NCI-H1930 (cell line): ENCODE results near the gene FFAR2.

Experiments
- DNase-seq, 2 experiments: peaks; one replicate each; lab custom pipeline; 2025; lab: John Stamatoyannopoulos, UW

Gene FFAR2

DNA sequence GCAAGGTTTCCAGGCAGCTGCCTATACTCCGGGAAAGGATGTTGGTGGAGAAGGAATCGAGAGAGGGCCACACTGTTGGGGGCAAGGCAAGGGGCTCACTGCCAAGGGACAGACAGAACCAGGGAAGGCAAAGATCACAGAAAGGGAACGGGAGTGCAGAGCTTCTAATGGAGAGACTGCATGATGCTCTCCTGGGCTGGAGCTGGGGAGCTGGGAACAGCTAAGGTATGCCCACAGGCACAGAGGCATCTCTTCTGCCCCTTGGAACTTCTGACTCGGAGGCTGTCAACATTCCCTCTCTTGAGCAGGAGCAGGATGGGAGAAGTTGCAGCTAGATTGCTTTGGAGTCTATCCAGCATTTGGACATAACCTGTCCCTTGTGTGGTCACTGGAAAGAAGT lies 22.4 kb upstream of the FFAR2 start:
- no peak for DNase-seq

- no peak for DNase-seq
These were observed 20.9 kb upstream of the FFAR2 start for GRCh38 chr19:35427187-35427586.

- no peak for DNase-seq
These were observed 18.2 kb upstream of the FFAR2 start for GRCh38 chr19:35429698-35430408.

- DNase-seq, result no peak
These were observed 17.5 kb upstream of the FFAR2 start for GRCh38 chr19:35430409-35431144.

- DNase-seq, result no peak
These were observed 16.8 kb upstream of the FFAR2 start for GRCh38 chr19:35431145-35431807.

DNA sequence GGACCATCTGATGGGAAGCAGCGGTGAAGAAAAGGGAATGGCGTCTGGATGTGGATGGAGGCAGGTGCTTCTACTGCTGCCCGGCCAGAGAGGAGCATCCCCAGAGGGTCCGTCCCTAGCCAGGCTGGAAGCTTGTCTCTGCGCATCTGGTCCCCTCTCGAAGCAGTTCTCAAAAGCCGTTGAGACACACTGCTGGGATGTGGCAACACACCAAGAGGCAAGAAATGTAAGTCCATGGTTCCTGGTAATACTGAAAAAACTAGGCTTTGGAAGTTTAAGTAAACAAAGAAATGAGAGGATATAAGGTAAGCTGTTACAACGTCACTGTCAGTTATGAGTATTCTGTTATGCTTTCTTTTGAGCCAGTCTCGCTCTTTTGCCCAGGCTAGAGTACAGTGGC lies 15.1 kb upstream of the FFAR2 start:
- DNase-seq, result no peak

DNA sequence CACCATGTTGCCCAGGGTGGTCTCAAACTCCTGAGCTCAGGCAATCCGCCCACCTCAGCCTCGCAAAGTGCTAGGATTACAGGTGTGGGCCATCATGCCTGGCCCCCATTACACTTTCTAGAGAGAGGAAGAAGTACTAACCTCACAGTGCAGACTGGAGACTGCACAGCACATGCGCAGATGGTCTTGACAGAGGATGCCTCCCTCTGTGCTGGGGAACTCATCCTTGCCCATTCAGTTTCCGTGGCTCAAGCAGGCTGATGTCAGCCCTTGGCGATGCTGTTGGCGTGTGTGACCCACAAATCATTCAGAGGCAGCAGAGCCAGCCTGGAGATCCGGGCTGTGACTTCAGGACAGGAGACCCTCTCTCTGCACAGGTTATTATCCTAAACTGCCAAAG lies 14.6 kb upstream of the FFAR2 start:
- no peak for DNase-seq

DNA sequence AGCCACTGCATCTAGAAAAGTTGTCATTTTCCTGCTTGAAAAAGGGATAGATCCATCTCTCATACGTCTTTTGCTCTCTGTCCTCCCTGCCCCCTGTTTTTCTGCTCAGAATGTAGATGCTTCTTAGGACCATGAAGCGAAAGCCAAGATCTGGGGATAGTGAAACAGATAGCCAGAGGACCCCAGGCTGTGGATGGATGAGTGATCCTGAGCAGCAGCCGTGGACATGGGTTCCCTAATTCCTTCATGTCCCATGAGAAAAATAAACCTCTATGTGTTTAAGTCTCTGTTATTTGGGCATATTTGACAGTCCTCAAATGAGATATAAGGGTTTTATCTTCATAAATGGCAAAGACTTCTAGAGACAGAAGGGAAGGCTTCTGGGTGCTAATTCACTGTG lies 12.2 kb upstream of the FFAR2 start:
- DNase-seq, result no peak

GRCh38 chr19:35436477-35437405 lies 11.3 kb upstream of the FFAR2 start:
- DNase-seq, result no peak

- no peak for DNase-seq
These were observed 10.6 kb upstream of the FFAR2 start for GRCh38 chr19:35437406-35437951.

DNA sequence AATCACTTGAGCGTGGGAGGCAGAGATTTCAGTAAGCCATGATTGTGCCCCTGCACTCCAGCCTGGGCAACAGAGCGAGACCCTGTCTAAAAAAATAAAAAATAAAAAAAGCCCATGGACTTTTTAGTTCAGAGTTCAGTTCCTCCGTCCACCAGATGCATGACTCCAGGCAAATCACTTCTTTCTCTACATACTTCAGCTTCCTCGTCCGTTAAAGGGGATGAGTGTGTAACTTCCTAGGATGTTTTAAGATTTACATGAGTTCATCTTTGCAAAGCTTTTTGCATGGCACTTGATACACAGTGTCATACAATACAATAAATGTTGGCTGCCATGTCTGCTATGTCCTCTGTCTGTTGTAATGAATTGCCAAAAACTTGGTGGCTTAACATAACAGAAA lies 10.0 kb upstream of the FFAR2 start:
- DNase-seq, result no peak

DNA sequence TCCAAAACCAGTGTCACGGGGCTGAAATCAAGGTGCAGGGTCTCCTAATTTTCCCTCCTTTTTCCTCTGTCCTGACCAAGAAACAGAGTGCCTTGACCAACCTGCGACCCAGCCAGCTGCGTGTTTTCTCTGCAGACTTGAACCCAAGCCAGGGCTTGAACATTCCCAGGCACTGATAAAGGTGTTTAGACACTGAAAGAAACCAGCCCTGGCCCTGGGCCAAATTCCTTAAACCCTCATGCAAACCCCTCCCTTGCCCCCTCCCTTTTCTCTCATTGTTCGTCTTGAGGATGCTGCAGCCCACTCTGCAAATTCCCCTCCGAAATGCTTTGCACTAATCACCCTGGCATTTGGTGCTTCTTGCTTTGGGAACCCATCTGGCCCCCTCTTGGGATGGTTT lies 9.5 kb upstream of the FFAR2 start:
- DNase-seq, result no peak

- no peak for DNase-seq
These were observed 8.1 kb upstream of the FFAR2 start for GRCh38 chr19:35439921-35440320.

DNA sequence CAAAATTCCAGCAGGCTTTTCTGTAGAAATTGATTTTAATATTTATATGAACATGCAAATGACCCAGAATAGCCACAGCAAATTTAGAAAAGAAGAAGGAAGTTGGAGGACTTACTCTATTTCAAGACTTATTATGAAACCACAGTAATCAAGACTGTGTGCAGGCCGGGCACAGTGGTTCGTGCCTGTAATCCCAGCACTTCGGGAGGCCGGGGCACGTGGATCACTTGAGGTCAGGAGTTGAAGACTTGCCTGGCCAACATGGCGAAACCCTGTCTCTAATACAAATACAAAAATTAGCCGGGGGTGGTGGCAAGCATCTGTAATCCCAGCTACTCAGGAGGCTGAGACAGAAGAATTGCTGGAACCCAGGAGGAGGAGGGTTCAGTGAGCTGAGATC lies 6.0 kb upstream of the FFAR2 start:
- DNase-seq, result no peak

DNA sequence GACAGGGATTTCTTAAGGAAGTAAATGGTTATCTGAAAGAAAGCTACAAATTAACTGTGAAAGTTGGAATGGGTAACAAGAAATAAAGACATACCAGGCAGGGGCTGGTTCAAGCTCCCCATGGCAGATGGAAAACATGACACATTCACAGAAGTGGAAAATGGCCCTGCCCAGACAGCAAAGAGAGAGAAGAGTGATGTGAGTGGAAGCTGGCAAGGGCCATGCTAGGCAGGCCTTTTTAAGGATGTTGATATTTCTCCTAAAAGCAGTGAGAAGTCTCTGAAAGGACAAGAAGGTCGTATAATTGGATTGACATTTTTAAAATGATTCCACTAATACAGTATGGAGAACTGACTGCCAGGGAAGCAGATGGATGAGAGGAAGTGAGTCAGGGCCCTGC lies 3.3 kb upstream of the FFAR2 start:
- DNase-seq, result no peak

DNA sequence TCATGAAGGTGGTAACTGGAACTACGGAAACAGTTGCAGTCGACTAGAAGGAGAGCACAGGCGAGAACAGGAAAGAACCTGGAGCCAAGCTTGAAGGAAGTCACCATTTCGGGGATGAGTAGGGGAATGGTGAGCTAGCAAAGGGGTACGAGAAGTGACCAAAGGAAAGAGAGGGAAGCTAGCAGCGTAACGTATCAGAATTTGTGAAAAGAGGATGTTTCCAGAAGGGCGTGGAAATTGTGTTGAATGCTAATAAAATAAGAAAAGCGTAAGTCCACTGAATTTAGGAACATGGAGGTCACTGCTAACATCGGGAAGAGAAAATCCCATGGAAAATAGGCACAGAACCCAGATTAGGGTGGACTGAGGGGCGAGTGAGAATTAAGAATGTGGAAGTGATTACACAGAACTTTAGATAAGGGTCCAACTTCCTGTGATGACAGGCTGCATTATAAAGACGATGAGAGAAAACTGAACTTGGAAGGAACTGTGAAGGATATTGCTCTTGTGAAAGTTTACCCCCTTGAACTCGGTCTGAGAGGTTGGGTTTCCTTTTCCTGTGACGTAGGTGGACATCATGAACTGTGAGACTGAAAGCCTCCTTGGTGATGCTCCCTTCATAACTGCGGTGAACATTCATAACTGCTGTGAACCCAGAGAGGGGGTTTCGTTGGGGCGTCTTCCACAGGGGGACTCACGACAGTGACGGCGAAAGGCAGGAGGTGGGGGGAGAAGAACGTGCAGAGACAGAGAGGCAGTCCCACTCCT lies 2.0 kb upstream of the FFAR2 start:
- DNase-seq, result no peak

GRCh38 chr19:35449359-35450043 lies 1.4 kb downstream of the FFAR2 start:
- DNase-seq, result no peak

DNA sequence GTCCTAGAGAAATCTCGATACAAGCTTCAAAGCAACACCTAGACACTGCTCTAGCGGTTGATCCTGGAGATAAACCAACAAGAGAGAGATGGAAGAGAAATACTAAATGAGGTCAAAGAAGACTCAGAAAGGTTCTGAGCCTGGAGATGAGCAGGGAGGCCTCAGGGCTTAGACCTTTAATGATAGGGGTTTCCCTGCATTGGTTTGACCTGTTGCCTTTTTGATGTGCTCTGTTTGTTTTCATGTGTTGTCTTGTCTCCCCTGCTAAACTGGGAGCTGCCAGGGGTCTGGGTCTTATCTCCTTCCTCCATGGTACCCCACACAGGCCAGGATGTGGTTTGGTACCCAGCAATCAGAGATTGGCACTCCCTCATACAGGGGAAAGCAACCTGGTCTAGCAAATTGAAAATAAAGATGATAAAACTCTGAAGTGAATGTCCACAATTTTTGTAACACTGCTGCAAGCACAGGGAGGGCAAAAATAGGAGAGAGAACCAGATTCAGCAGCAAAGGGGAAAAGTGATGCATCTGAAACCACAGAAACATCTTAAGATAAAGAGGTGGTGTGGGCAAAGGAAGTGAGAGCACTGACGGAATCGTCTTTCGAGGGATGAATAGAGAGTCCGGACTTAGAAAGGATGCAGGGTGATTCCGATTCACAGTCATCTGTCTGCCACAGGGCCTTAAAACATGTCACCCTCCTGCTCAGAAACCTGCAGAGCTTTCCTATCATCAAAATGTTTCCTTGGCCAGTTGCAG lies 3.5 kb downstream of the FFAR2 start:
- DNase-seq, result no peak

GRCh38 chr19:35454663-35455062 lies 6.6 kb downstream of the FFAR2 start:
- DNase-seq, result no peak
